HG03354 (cell line): ENCODE data around the gene ZNF780B.

ENCODE experiments used
- ATAC-seq: cut with Tn5 transposase; IDR thresholded peaks from one replicate; pipeline ENCODE4 v1.9.1; 2021; ENCODE audit warnings: mild to moderate bottlenecking; ENCODE audit not compliant: unreplicated experiment, poor library complexity, severe bottlenecking

Gene ZNF780B

DNA sequence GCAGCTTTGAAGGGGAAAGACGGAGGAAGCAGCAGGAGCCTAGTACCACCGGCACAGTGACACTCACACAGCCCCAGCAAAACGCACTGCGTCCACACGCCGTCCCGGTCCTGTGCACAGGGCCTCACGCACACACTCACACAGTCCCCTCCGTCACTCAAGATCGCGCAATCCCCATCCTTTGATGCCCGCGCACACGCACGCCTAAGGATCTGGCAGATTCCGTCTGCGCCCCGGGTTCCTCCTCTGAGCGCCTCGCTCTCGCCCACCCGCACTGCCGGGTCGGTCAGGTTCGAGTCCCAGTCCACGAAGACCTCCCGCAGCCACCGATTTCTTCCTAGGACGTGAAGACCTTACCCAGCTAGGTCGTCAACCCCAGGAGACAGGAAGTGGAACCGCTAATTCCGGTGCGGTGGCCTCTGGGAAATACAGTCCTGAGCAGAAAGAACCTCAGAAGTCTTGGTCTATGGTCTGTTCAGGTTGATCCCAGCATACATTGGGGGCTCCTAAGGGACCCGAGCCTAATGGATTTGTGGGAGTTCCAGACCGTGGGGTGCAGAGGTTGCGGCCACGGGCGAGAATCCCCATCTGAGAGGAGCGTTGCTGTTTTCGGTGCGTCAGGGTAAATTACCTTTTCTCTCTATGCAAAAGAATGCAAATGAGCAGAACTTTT lies at the start of gene ZNF780B:
ZNF780B (minus strand) TSS at position 400 of the 673 bp plus-strand sequence. CDS start 5,899 bp downstream, outside the sequence.
- ATAC-seq: peak; percentile 80

GRCh38 chr19:40104754-40105153 lies 48.7 kb upstream of the ZNF780B start:
- ATAC-seq: no peak

- ATAC-seq: no peak
These were observed 47.6 kb upstream of the ZNF780B start for GRCh38 chr19:40103600-40103999.

DNA sequence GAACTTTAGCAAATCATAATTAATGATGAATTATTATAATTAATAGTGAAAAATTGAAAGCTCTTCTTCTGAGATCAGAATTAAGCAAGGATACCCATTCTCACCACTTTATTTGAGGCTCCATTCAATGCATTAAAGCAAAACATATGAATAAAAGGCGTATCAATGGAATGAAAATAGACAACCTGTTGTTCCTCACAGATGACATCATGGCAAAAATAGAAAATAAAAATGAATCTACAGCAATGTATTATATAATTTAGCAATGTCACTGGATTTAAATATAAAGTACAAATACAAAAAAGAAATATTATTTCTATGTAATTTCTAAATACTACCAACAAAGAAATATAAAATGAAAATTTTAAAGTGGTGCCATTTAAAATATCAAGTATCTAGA lies 45.8 kb upstream of the ZNF780B start:
- no peak for ATAC-seq

DNA sequence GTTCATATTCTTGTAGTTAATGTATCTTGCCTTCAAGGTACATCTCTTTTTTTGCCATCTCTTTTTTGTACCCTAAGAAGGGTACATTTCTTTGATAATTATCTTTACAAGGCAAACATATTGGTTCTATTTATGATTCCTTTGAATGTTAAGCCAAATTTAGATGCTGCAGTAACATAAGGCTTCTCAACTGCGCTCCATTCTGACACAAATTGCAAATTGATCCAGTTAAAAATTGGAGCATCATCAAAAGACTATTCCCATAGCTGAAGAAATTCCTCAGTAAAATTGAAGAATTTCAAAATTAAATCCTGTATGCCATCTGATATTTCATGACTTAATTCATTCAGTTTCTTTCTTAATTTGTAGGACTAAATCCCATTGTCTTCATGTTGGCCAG lies 37.4 kb upstream of the ZNF780B start:
- ATAC-seq: no peak

DNA sequence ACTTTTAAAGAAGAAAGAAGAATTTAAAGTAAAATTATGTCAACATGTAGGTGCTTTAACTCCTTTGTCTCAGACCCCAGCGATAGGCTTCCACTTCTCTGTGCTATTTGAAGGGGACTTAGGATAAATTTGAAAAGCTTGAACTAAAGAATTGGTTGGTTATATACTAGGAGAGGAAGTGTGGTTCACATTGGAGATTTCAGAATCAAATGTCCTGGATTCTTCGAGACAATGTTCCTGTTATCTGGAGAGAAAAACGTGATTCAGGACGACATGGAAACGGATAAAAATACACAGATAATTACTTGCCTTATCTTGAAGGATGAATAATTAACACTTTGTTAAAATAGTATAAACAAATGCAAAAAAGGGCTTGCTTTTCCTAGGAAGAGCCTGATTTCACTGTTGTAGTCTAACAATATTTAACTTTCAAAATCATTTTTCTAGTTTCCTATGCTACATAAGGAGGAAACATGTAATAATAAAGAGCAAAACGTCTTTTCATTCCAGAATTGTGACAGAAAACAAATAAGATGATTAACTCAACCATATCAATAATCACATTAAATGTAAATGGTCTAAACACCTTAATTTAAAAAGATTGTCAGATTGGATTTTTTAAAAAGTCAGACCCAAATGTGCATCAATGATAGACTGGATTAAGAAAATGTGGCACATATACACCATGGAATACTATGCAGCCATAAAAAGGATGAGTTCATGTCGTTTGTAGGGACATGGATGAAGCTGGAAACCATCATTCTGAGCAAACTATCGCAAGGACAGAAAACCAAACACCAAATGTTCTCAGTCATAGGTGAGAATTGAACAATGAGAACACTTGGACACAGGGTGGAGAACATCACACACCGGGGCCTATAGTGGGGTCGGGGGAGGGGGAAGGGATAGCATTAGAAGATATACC lies 35.4 kb upstream of the ZNF780B start:
- no peak for ATAC-seq

GRCh38 chr19:40090241-40091204 lies 34.5 kb upstream of the ZNF780B start, which contains the start of gene ZNF780A:
Gene ZNF780A, minus strand, starts transcription at chr19:40090943. Its CDS starts 6,190 bp downstream, at chr19:40084753.
- ATAC-seq: peak; percentile 87

DNA sequence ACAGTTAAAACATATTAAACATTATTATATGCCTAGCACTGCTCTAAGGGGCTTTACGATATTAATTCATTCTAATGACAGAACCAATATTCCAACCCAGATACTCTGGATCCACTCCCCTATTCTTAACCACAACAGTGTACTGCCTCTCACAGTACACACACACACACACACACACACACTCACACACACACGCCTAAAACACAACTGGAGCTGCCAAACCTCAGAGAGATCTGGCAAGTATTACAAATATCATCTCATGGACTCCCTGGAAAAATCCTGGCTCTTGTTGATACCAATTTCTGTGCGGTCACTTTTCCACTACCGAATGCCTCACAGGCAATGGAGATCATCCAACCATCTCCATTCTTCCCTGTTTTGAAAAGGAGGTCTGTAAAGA lies 33.4 kb upstream of the ZNF780B start:
- no peak for ATAC-seq

DNA sequence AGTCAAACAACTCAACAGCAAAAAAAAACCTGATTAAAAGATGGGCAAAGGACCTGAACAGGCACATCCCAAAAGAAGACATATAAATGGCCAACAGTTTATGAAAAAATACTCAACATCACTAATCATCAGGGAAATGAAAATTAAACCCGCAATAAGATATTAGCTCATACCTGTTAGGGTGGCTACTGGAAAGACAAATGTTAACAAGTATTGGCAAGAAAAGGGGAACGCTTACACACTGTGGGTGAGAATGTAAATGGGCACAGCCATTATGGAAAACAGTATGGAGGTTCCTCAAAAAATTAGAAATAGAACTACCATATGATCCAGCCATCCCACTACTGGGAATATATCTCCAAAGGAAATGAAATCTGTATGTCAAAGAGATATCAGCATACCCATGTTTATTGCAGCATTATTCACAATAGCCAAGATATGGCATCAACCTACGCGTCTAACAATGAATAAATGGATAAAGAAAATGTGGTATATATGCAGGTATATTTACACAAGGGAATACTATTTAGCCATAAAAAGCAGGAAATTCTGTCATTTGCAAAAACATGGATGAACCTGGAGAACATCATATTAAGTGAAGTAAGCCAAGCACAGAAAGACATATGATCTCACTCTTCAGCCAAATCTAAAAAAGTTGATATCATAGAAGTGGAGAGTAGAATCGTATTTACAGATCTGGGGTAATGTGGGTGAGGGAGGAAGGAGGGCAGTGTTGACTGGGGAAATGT lies 32.4 kb upstream of the ZNF780B start:
- ATAC-seq: no peak

GRCh38 chr19:40084948-40085347 lies 28.9 kb upstream of the ZNF780B start:
- no peak for ATAC-seq

GRCh38 chr19:40081411-40081810 lies 25.4 kb upstream of the ZNF780B start:
- ATAC-seq: no peak

- no peak for ATAC-seq
These were observed 24.3 kb upstream of the ZNF780B start for GRCh38 chr19:40080289-40080688.

DNA sequence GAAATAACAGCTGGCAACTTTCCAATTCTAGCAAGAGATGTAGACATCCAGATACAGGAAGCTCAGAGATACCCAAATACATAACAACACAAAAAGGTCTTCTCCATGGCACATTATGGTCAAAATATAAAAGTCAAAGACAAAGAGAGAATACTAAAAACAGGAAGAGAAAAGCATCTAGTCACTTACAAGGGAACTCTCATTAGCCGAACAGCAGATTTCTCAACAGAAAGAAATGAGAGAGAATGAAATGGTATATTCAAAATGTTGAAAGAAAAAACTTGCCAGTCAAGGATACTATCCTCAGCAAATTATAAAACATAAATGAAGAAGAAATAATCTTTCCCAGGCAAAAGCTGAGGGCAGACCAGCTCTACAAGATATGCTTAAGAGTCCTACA lies 22.3 kb upstream of the ZNF780B start:
- ATAC-seq: no peak

GRCh38 chr19:40070058-40070457 lies 14.0 kb upstream of the ZNF780B start:
- no peak for ATAC-seq

GRCh38 chr19:40059624-40060023 lies 3.6 kb upstream of the ZNF780B start:
- ATAC-seq: no peak

GRCh38 chr19:40057166-40057565 lies 1.1 kb upstream of the ZNF780B start:
- ATAC-seq: no peak

DNA sequence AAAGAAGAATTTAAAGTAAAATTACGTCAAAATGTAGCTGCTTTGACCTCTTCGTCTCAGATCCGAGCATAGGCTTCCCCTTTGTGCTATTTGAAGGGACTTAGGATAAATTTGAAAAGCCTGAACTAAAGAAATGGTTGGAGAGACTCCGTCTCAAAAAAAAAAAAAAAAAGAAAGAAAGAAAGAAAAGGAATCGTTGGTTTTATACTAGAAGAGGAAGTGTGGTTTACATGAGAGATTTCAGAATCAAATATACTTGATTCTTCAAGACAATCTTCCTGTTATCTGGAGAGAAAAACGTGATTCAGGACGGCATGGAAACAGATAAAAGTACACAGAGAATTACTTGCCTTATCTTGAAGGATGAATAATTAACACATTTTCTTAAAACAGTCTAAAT lies 474 bp upstream of the ZNF780B start:
- ATAC-seq: no peak

GRCh38 chr19:40055049-40055448 lies 982 bp downstream of the ZNF780B start:
- no peak for ATAC-seq

DNA sequence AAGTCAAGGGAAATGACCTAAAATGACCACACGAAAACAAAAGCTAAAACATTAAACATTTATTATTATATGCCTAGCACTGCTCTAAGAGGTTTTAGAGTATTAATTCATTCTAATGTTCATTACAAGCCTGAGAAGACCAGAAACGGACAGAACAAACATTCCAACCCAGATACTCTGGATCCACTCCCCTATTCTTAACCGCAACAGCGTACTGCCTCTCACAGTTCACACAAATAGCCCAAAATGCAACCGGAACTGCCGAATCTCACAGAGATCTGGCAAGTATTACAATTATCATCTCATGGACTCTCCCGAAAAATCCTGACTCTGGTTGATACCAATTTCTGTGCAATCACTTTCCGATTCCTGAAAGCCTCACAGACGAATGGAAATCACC lies 1.4 kb downstream of the ZNF780B start:
- ATAC-seq: no peak
